HepG2 (cell line): ENCODE data around the gene TSHZ2. TPM values are rescaled to one million over a fixed set of nuclear protein-coding genes. Genes with fewer than 3 reads are reported as not detected.

Experiments
- BRD4 ChIP-seq: sonication (generic); formaldehyde crosslinking; IDR thresholded peaks from 2 replicates; pipeline ENCODE4 v1.4.0; 2020; ENCODE audit warnings: missing genetic modification reagents
- CSRNP1 ChIP-seq: sonication (generic); formaldehyde crosslinking; IDR thresholded peaks from 2 replicates; pipeline ENCODE4 v1.8.1; 2023; ENCODE audit warnings: mild to moderate bottlenecking, missing genetic modification reagents
- HNF4A ChIP-seq: sonication (generic); formaldehyde crosslinking; IDR thresholded peaks from 2 replicates; pipeline ENCODE4 v1.4.0; 2020; ENCODE audit warnings: missing genetic modification reagents
- MAZ ChIP-seq, 2 experiments: sonication (generic) in 1 of 2; formaldehyde crosslinking in 1 of 2; IDR thresholded peaks; 2 replicates each; pipeline versions ENCODE4 v1.5.0 to v1.6.1; 2012 to 2020; ENCODE audit warnings: low read depth in 2 of 2, mild to moderate bottlenecking in 2 of 2, borderline replicate concordance in 1 of 2, improper control_type of control experiment in 1 of 2, low read length in 1 of 2, missing genetic modification reagents in 1 of 2, moderate library complexity in 1 of 2
- PITX1 ChIP-seq: sonication (generic); formaldehyde crosslinking; IDR thresholded peaks from 2 replicates; pipeline ENCODE4 v1.5.1; 2020; ENCODE audit warnings: mild to moderate bottlenecking, missing genetic modification reagents
- ZMYM3 ChIP-seq: sonication (generic); formaldehyde crosslinking; IDR thresholded peaks from 2 replicates; pipeline ENCODE4 v1.5.1; 2020; ENCODE audit warnings: mild to moderate bottlenecking, missing genetic modification reagents
- ZNF275 ChIP-seq: sonication (generic); formaldehyde crosslinking; IDR thresholded peaks from 2 replicates; pipeline ENCODE4 v1.8.0; 2022; ENCODE audit warnings: missing genetic modification reagents, mild to moderate bottlenecking, inconsistent platforms, borderline replicate concordance
- ZNF333 ChIP-seq: sonication (generic); formaldehyde crosslinking; IDR thresholded peaks from 2 replicates; pipeline ENCODE4 v1.4.0; 2020; ENCODE audit warnings: mild to moderate bottlenecking, missing genetic modification reagents, borderline replicate concordance
- ZNF501 ChIP-seq: sonication (generic); formaldehyde crosslinking; IDR thresholded peaks from 2 replicates; pipeline ENCODE4 v1.5.1; 2020; ENCODE audit warnings: mild to moderate bottlenecking, moderate library complexity, missing genetic modification reagents
- ZNF562 ChIP-seq: sonication (generic); formaldehyde crosslinking; IDR thresholded peaks from 2 replicates; pipeline ENCODE4 v1.8.0; 2022; ENCODE audit warnings: missing genetic modification reagents, borderline replicate concordance
- ZNF597 ChIP-seq: sonication (generic); formaldehyde crosslinking; IDR thresholded peaks from 2 replicates; pipeline ENCODE4 v1.5.0; 2020; ENCODE audit warnings: missing genetic modification reagents
- ZNF777 ChIP-seq: sonication (generic); formaldehyde crosslinking; IDR thresholded peaks from 2 replicates; pipeline ENCODE4 v1.4.0; 2020; ENCODE audit warnings: missing genetic modification reagents
- ZSCAN25 ChIP-seq: sonication (generic); formaldehyde crosslinking; IDR thresholded peaks from 2 replicates; pipeline ENCODE4 v1.8.0; 2022; ENCODE audit warnings: mild to moderate bottlenecking, missing genetic modification reagents
- polyA plus RNA-seq, 8 experiments: library from polyadenylated mRNA; depleted of rRNA in 3 of 8; stranded (reverse) in 7 of 8; unstranded in 1 of 8; fragments of >200 nt; fragmentation: Illumina TruSeq in 4 of 8; extraction: Trizol in 4 of 8; gene quantifications; 2 replicates each; pipeline versions ENCODE4 v1.2.1 to v1.2.3, GENCODE V29; 2011 to 2016; ENCODE audit warnings: low read depth in 4 of 8, missing spikeins in 1 of 8, mixed read lengths in 1 of 8; ENCODE audit not compliant: insufficient read depth in 1 of 8
- total RNA-seq, 5 experiments: library from RNA; depleted of rRNA; stranded (reverse); fragments of >200 nt; fragmentation: Illumina TruSeq; extraction: Trizol; gene quantifications; 2 replicates each; pipeline ENCODE4 v1.2.3, GENCODE V29; 2016; ENCODE audit warnings: low read depth in 1 of 5

Gene TSHZ2
- total and polyA plus RNA-seq, 2 of the 13 experiments (the other 11 are each of a cell fraction or from before 2014, with no cell fraction given), result 0.01 TPM; not detected in 1

- TF ChIP-seq ZNF275 (CRISPR knock-in tag), result 0 out of 2 replicates have a peak, but pooled peaks have one; percentile 36
- TF ChIP-seq ZNF333 (CRISPR knock-in tag), result 0 out of 2 replicates have a peak, but pooled peaks have one; percentile 56
- no peak for TF ChIP-seq ZNF597 (CRISPR knock-in tag)
- TF ChIP-seq ZMYM3 (CRISPR knock-in tag), result 0 out of 2 replicates have a peak, but pooled peaks have one; percentile 49
- TF ChIP-seq MAZ (IDR thresholded peaks at IDR 0.05; ENCODE audit: borderline replicate concordance, low read depth, low read length), result no peak
- no peak for TF ChIP-seq MAZ (CRISPR knock-in tag; IDR thresholded peaks at IDR 0.05; ENCODE audit: low read depth)
- 0 out of 2 replicates have a peak, but pooled peaks have one; percentile 21 for TF ChIP-seq ZNF501
- TF ChIP-seq BRD4, result no peak
- TF ChIP-seq ZNF562 (CRISPR knock-in tag), result no peak
- 0 out of 2 replicates have a peak, but pooled peaks have one; percentile 53 for TF ChIP-seq PITX1 (CRISPR knock-in tag)
- TF ChIP-seq CSRNP1 (CRISPR knock-in tag), result no peak
- no peak for TF ChIP-seq ZSCAN25
- peak; percentile 47; the same call in 1 of the 2 replicates for TF ChIP-seq HNF4A
- 0 out of 2 replicates have a peak, but pooled peaks have one; percentile 26 for TF ChIP-seq ZNF777 (CRISPR knock-in tag)
Observed at GRCh38 chr20:53423587-53424146, 451.5 kb downstream of the TSHZ2 start (continued).
